ENCODE data around the gene PRKCH. TPM values are rescaled to one million over a fixed set of nuclear protein-coding genes. Genes with fewer than 3 reads are reported as not detected.

The PRKCH gene
- total RNA-seq, 3 donors from 2014 or later, result 12.3 to 15.4 (median 14.8) TPM

DNA sequence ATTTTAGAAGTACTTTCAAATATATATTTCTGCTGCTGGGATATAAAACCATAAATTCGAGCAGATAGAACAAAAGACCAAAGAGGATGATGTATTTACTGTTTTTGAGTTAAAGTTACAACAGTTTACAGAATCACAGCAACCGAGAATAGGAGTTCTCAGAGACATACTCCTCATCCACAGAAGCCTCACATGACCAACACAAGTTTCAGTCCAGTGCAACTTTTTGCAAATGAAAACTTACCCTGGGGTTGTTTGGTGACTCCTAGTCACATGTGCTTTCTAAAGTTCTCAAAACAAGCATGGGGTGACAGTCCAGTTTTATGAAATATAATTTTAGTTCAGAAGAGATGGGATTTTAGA is 117.1 kb downstream of the PRKCH start:
- ATAC-seq, result no peak
- no peak overlapping the region for H3K4me3 ChIP-seq
- H3K4me1 ChIP-seq (ENCODE audit: low read depth), result no peaks in the 10 kb centered on the region
- TF ChIP-seq, protein P1, sequence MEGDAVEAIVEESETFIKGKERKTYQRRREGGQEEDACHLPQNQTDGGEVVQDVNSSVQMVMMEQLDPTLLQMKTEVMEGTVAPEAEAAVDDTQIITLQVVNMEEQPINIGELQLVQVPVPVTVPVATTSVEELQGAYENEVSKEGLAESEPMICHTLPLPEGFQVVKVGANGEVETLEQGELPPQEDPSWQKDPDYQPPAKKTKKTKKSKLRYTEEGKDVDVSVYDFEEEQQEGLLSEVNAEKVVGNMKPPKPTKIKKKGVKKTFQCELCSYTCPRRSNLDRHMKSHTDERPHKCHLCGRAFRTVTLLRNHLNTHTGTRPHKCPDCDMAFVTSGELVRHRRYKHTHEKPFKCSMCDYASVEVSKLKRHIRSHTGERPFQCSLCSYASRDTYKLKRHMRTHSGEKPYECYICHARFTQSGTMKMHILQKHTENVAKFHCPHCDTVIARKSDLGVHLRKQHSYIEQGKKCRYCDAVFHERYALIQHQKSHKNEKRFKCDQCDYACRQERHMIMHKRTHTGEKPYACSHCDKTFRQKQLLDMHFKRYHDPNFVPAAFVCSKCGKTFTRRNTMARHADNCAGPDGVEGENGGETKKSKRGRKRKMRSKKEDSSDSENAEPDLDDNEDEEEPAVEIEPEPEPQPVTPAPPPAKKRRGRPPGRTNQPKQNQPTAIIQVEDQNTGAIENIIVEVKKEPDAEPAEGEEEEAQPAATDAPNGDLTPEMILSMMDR (IDR thresholded peaks at IDR 0.05), result no peak
- no peaks in the 10 kb centered on the region for H3K36me3 ChIP-seq (ENCODE audit: low read depth)
- H3K9me3 ChIP-seq, result no peaks in the 10 kb centered on the region
- DNase-seq, result no peak
- intact Hi-C loops (cut with DNase I, micrococcal nuclease), result no loop called here

DNA sequence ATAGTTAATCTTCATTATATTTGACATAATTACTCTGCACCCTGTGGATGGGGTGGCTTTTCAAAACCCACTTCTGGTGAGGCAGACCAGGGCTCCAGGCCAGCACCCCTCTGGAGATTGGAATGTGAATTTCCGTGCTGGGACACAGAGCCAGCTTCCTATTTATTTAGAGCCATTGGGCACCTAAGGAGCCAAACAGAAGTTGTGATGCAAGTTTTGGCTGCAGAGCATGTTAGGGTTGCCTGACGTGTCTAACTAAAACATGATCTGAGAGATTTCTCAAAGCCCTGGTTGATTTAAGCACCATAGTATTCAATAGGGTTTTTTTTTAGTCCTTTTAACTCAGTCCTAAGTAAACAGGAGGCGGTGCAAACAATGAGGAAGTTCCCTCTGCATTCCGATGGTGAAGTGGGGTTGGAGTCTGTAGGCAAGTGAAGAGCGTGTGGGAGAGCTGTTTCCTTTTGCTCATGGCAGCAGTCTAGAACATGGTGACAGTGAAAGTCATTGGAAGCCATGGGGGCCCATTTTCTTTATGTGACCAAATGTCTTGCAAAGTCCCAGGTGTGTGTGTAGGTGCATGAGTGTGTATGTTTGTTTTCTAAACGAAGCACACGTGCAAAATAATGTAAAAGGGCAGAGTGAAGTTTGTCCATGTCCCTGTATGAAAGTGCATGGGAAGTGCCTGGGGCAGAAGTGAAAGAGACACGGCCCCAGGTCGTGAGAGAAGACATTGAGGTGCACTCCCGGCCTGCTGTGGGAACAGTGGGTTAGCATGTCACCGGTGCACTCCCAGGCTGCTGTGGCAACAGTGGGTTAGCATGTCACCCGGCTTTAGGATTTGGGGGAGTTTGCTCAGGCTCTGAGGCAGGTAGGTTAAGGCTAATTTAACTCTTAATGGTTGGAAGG is 117.7 kb downstream of the PRKCH start:
- DNase-seq (peak in 2 of 3 donors; percentile 32 to 58), ATAC-seq (peak; percentile 92)
- intact Hi-C loops (cut with DNase I, micrococcal nuclease), result no loop called here
- Histone ChIP-seq H3K36me3 (ENCODE audit: low read depth) (no peaks in the 10 kb centered on the region), H3K4me3 (no peak overlapping the region), H3K4me1 (ENCODE audit: low read depth) (no peaks in the 10 kb centered on the region), H3K9me3 (no peaks in the 10 kb centered on the region)
- TF ChIP-seq, protein P1 (IDR thresholded peaks at IDR 0.05), result no peak

DNA sequence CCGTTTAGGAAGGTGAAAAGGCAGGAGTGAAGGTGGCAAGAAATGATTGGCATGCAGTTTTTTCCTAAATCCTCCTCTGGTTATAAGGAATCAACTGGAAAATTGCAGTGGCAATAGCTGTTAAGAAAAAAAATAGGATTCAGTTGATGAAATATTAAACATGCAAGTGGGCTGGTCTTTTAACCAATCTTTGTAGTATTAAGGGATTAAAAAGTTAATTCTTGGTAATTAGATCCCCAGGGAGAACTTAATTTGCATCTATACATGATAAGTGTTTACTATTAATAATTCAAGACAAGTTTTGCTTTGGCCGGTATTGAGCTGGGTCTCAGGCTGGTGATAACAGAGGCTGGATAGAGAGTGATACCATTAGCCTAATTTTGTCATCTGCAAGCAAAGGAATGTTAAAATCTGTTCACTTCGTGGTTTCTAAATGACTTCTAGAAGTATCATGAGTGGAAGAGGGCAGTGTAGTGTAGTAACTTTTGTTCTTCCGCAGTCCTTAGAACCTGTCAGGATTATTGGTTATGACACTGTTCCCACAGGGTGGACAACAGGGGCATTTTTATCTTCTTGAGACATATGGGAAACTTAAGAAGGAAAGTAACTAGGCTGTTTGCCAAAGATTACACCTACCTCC is 118.5 kb downstream of the PRKCH start:
- no peak for ATAC-seq
- H3K36me3 ChIP-seq (ENCODE audit: low read depth), result no peaks in the 10 kb centered on the region
- TF ChIP-seq, protein P1 (IDR thresholded peaks at IDR 0.05), result no peak
- no peak for DNase-seq
- H3K9me3 ChIP-seq, result no peaks in the 10 kb centered on the region
- no peaks in the 10 kb centered on the region for H3K4me1 ChIP-seq (ENCODE audit: low read depth)
- H3K4me3 ChIP-seq, result no peak overlapping the region
- intact Hi-C loops (cut with DNase I, micrococcal nuclease), result no loop called here

DNA sequence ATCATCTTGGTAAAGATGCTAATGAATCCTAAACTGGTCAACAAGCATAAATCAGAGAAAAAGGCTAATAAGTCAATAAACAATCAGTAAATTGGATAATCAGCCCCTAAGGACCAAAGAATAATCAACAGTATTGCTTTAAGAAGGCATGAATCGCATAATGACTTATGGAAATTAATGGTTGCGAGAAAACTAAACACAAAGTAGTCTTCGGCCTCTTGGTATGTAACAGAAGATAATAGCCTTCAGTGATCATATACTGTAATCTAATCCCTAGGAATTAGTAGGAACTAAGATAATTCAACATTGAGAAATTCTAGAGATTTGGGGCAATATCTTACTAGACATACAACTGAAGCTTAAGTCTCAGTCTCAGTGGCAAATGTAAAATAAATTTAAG is 122.1 kb downstream of the PRKCH start:
- TF ChIP-seq, protein P1 (IDR thresholded peaks at IDR 0.05), result no peak
- Histone ChIP-seq H3K4me1 (ENCODE audit: low read depth) (no peaks in the 10 kb centered on the region), H3K4me3 (no peak overlapping the region), H3K36me3 (ENCODE audit: low read depth) (no peaks in the 10 kb centered on the region), H3K9me3 (no peaks in the 10 kb centered on the region)
- intact Hi-C loops (cut with DNase I, micrococcal nuclease), result no loop called here
- ATAC-seq (no peak), DNase-seq (no peak)

DNA sequence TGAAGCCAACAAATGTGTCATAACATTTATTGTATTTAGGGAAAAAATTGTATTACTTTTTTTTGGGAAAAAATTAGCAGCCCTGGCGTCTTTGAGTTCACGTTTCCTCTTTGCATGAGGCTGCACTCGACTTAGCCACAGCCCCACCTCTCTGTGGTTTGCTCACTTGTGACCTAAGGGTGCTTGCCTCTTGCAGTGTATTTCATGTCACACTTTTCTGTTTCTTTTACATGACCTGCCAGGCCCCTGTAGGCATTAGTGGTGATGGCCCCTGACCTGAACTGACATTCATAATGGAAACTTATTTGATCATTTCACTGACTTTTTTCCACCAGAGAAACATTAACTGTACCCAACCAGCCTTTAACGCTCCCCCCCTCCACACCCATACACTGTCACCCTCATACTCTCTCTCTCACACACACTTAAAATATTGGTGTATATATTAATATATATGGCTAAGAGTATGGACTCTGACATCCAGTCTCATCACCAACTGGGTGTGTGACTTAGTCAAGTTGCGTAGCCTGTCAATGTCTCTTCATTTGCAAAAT is 122.9 kb downstream of the PRKCH start:
- intact Hi-C loops (cut with DNase I, micrococcal nuclease), result no loop called here
- H3K4me3 ChIP-seq, result no peak overlapping the region
- DNase-seq (peak in 2 of 3 donors; percentile 56 to 58), ATAC-seq (peak; percentile 75)
- TF ChIP-seq, protein P1 (IDR thresholded peaks at IDR 0.05), result no peak
- no peaks in the 10 kb centered on the region for H3K9me3 ChIP-seq
- H3K4me1 ChIP-seq (ENCODE audit: low read depth), result no peaks in the 10 kb centered on the region
- H3K36me3 ChIP-seq (ENCODE audit: low read depth), result no peaks in the 10 kb centered on the region
